NCI-H69 (cell line): ENCODE measurements around the gene DYNC1H1.
"Not testable (repeated sequence)": the region's sequence is repeated elsewhere in the genome, so short reads cannot be mapped to it uniquely, and the experiment has no call there.

Experiments used
- DNase-seq: peaks from one replicate; lab custom pipeline; 2025; lab: John Stamatoyannopoulos, UW

Gene DYNC1H1

DNA sequence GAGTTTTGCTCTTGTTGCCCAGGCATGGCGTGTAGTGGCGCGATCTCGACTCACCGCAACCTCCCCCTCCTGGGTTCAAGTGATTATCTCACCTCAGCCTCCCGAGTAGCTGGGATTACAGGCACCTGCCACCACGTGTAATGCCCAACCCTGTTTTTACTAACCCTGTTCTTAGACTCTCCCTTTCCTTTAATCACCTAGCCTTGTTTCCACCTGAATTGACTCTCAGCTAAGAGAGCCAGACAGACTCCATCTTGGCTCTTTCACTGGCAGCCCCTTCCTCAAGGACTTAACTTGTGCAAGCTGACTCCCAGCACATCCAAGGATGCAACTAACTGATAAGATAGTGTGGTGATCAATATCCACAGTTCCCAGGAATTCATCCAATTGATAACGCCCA is 100.2 kb downstream of the DYNC1H1 start:
- DNase-seq, result not testable (repeated sequence)

DNA sequence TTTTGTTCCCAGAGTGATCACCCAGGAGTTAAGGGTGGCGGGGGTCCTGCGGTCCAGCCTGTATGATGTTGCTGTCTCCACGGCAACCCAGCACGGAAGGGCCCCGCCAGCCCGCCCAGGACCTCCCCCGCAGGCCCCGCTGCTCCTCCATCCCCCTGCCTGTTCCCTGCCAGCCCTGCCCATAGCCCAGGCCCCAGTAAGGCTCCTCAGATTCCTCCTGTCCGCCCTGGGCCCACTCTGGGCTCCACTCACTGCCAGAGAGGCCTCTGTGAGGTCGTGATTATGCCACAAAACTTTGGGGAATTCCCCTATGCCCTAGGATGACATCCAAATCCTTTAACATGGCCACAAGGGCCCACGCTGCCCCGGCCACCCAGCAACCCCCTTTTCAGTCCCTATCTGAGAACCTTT is 101.7 kb downstream of the DYNC1H1 start:
- DNase-seq, result no peak

DNA sequence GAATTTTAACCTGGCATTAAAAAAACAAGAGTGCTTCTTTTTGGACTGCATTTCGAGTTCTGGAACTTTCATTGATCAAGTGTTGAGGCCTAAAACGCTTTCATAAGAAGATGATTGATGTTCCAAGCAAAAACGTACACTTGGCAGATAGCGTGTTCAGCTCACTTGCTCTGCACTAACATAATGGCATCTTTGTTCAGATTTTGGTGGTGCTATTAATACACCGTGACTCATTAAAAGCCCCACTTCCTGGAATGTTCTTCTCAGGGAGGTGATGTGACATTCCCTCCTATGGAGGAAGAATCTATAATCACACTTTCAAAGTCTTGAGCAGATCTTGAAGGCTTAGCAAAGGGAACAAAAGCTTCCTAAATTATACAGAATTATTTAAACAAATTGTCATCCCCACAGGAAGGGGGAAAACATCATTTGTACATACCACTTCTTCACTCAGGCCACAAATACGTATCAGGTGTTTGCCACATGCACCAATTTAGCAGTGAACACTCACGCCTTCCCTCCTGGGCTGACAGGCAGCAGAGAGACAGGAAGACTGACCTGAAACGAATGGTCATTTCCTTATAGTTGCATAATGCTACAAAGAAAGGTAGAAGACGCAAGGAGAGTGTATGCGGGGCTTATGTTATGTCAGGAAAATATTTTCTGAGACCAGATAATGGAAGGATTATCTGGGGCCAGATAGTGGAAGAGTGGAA is 107.1 kb downstream of the DYNC1H1 start:
- no peak for DNase-seq

DNA sequence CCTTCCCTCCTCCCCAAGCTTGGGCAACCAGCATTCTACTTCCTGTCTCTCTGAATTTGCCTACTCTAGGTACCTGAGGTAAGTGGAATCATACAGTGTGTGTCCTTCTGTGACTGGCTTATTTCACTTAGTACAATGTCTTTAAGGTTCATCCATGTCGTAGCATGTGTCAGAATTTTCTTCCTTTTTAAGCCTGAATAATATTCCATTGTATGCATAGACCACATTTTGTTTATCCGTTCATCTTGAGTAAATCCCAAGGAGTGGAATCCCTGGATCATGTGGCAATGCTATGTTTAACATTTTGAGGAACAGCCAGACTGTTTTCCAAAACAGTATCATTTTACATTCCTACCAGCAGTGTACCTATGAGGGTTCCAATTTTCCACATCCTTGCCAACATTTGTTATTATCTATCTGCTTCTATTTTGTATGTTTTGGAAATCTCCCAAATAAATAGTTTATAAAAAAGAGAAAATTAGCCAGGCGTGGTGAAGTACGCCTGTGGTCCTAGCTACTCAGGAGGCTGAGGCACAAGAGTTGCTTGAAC is 110.1 kb downstream of the DYNC1H1 start:
- no peak for DNase-seq

DNA sequence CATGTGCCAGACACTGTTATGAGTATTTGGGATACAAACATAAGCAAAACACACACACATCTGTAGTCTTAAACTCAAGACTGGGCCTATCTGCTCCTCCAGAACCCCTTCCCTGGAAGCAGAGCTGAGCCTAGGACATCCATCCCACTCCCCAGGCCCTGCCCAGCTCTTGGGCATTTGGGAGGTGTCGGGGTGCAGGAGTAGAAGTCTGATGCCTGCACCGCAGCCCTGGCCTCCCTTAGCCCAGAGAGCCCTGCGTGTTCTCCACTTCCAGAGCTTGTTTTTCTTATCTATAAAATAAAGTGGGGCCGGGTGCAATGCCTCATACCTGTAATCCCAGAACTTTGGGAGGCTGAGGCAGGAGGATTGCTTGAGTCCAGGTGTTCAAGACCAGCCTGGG is 110.8 kb downstream of the DYNC1H1 start:
- no peak for DNase-seq

DNA sequence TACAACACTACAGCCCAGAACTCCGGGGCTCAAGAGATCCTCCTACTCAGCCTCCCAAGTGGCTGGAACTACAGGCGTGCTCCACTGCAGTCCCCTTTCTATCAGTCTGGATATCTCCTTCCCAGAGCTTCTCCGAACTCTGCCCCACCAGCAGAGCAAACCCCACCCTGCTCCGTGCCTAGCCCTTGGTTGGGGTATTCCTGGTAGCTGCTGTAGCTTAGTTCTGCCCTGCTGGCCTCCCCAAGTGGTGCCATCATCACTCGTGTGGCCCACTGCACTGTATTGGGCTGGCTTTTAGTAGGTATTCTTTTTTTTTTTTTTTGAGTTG is 113.0 kb downstream of the DYNC1H1 start:
- DNase-seq, result no peak

DNA sequence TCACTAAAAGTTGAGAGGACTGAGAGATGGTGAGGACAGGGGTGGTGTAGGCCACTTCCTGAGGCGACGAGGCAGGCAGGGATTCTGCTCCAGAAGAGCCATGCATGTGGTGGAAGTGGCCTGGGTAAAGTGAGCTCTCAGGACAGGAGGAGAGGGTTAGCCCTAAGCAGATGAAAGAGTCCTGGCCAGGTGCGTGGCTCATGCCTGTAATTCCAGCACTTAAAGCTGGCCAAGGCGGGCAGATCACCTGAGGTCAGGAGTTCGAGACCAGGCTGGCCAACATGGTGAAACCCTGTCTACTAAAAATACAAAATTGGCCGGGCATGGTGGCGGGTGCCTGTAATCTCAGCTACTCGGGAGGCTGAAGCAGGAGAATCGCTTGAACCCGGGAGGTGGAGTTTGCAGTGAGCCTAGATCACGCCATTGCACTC is 114.0 kb downstream of the DYNC1H1 start:
- DNase-seq, result not testable (repeated sequence)

DNA sequence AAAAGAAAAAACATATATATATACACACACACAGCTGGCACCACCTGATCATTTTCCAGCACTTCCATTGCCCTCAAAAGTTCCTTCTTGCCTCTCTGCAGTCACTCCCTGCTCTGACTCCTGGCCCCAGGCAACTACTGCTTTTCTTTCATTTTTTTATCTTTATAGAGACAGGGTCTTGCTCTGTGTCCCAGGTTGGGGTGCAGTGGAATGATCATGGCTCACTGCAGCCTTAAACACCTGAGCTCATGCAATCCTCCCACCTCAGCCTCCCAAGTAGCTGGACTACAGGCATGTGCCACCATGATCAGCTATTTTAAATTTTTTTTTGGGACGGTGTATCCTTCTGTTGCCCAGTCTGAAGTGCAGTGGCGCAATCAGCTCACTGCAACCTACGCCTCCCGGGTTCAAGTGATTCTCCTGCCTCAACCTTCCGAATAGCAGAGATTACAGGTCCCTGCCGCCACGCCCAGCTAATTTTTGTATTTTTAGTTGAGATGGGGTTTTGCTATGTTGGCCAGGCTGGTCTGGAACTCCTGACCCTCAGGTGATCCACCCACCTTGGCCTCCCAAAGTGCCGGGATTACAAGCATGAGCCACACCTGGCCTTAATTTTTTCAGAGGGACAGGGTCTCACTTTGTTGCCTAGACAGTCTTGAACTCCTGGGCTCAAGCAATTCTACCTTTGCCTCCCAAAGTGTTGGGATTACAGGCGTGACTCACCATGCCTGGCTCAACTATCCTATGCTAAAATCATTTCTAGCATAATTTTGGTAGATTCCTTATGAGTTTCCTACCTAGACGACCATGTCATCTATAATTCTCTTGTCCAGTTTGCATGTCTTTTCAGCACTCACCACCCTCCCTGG is 114.7 kb downstream of the DYNC1H1 start:
- peak; percentile 22 for DNase-seq

DNA sequence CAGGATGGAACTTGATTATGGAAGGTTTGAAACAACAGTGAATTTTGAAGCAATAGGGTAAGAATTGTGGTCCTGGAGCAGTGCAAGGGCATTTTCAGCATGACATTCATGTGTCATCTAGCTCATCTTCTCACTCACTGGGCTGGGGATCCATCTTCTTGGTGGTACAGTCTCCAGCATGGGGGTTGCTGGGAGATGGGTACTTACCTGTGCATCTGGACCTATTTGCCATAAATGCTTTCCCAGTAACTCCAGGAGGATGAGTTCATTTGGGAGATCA is 115.3 kb downstream of the DYNC1H1 start:
- no peak for DNase-seq

GRCh38 chr14:102080183-102081080 is 116.1 kb downstream of the DYNC1H1 start:
- no peak for DNase-seq

DNA sequence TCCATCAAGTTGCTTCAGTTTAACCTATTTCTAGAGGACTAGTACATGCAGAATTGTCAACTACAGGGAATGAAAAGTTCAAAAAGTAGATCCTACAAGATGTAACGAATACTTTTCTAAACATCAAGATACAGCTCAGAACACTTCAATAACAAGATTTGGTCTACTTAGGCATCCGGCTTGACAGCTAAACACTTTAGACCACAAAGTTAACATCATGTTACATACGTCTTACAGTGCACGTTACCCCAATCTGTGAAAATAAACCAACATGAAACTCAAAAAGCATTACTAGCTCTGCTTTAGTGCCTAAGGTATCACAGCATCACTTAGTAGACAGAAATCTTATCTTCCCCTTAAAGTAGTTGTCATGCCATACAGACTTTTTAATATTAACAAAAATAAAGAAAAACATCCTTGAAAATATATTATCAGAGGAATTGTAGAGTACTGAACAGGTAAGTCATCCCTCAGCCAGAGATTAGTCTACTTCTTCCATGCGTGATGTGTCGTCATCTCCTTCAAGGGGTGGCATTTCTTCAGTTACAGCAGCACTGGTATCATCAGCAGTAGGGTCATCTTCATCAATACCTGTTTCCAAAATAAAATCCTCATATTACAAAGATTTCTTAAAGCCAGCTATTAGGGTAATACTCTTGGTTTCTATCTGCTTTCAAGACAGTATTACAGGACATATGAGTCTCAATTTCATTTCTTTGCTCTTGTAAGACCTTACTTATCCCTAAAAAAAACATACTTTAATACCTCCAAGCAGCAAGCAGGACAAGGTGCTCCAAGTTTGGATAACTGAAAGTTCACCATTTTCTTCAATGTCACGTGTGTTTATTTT is 117.1 kb downstream of the DYNC1H1 start:
- DNase-seq, result no peak

DNA sequence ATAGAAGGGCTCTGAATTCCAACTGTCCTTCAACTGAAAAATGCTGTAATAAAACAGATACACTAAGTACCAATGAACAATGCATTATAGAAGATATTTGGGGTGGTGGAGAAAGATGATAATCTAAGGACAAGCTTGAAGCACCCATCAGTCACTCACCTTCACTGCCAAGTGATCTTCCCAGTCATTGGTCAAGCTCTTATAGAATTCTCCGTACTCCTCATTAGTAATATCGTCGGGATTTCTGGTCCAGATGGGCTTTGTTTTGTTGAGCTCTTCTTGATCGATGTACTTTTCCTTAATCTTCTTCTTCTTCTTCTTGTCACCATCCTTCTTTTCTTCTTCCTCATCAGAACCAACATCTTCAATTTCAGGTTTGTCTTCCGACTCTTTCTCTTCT is 120.1 kb downstream of the DYNC1H1 start:
- not testable (repeated sequence) for DNase-seq

GRCh38 chr14:102084931-102085330 is 120.6 kb downstream of the DYNC1H1 start:
- no peak for DNase-seq

- peak; percentile 65 for DNase-seq
Observed at GRCh38 chr14:102085488-102085887, 121.1 kb downstream of the DYNC1H1 start.

DNA sequence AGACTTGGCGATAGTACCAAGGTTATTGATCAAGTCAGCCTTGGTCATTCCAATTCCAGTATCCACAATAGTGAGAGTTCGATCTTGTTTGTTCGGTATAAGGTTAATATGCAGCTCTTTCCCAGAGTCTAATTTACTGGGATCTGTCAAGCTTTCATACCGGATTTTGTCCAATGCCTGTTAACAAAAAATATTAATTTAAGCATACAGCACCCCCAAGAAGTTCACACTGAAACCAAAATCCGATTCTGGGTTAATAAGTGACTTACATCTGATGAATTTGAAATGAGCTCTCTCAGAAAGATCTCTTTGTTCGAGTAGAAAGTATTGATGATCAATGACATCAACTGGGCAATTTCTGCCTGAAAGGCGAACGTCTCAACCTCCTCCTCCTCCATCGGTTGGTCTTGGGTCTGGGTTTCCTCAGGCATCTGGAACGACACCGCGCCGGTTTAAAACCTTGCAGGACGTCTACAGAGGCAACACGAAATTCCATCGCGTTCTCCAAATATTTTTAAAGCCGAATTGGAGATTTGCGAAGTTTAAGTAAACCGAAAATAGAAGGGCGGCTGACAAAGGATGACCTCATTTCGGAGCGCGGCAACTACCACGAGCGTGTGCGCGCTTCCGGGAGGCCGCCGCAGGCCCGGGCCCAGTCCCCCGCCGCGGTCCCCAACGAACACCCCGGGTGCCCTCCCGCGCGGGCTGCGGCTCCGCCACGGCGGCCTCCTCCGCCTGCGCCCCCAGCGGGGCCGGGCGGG is 121.8 kb downstream of the DYNC1H1 start:
- DNase-seq, result peak; percentile 77

GRCh38 chr14:102086709-102086971 is 122.3 kb downstream of the DYNC1H1 start:
- no peak for DNase-seq

GRCh38 chr14:102086972-102087761 is 122.8 kb downstream of the DYNC1H1 start, which contains the start of gene HSP90AA1:
Gene HSP90AA1, minus strand, starts transcription at chr14:102087044. Its CDS starts 666 bp downstream, at chr14:102086378.
- DNase-seq, result peak; percentile 98

DNA sequence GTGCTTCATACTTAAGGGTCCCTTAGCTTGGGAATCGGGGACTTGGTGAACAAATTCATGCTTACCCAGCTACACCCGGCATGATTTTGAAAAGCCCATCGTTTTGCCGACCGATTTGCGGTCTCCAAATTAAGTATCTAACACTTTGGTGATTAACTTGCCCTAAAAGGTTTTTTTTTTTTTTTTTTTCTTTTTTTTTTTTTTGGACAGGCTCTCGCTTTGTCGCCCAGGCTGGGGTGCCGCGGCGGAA is 123.3 kb downstream of the DYNC1H1 start:
- no peak for DNase-seq

DNA sequence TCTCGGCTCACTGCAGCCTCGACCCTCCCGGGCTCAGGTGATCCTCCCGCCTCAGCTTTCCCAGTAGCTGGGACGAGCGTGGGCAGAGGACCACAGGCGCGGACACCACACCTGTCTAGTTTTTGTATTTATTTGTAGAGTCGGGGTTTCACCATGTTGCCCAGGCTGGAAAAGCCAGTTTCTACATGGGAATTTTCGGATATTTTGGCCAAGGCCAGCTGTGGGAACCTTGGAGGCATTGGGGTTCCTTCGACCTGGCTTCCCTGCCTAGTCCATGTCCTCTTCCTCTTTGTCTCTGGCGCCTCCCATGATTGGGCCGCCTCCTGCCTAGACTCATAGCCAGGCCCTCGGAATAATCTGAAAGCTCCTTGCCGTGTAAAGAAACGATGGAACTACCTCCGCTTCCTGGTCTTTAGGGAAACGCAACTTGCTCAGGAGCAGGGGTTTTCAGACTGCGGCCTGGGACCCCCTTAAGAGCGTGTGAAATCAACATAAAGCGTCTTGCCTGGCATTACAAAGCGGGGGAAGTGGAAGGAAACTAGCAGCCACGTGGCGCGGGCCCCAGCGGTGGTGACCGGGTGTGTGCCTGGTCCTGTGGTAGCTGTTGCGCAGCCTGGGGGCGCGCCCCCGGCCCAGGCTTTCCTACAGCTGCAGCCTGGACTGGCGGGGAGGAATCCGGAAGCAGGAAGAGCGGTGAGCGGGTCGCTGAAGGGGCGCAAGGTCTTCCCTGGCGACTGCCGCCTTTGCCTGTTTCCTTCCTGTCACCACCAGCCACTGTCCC is 123.8 kb downstream of the DYNC1H1 start:
- DNase-seq, result no peak
